Transverse colon (tissue), 4 donors: ENCODE results near the gene PPP1CA. TPM values are rescaled to one million over a fixed set of nuclear protein-coding genes. Genes with fewer than 3 reads are reported as not detected.

Experiments
- DNase-seq: peaks from one replicate; pipeline ENCODE4 v3.0.0-alpha.2; 2019
- H3K27ac ChIP-seq, 4 donors: fragments of 200-600 bp; sonication (generic); 2 replicates each; pipeline ENCODE4 v1.5.1; 2016 to 2018; ENCODE audit warnings: inconsistent platforms in 4 of 4
- H3K27me3 ChIP-seq: fragments of 200-600 bp; sonication (generic); 2 replicates; pipeline ENCODE4 v1.5.1; 2017; ENCODE audit warnings: inconsistent platforms
- H3K36me3 ChIP-seq, 4 donors: fragments of 200-600 bp; sonication (generic); 2 replicates each; pipeline ENCODE4 v1.5.1; 2017 to 2019; ENCODE audit warnings: inconsistent platforms in 4 of 4
- H3K4me1 ChIP-seq, 4 donors: fragments of 200-600 bp; sonication (generic); 2 replicates each; pipeline ENCODE4 v1.5.1; 2017 to 2020; ENCODE audit warnings: inconsistent platforms in 4 of 4
- H3K4me3 ChIP-seq, 4 donors: fragments of 200-600 bp; sonication (generic); 1 replicate in 1 of 4; 2 replicates in 3 of 4; pipeline versions ENCODE4 v1.5.1 to v1.6.1; 2017 to 2019; ENCODE audit warnings: inconsistent platforms in 4 of 4
- H3K9me3 ChIP-seq, 2 donors: fragments of 200-600 bp; sonication (generic); 2 replicates each; pipeline ENCODE4 v1.5.1; 2017 to 2019; ENCODE audit warnings: inconsistent platforms in 2 of 2
- EP300 ChIP-seq: sonication (generic); formaldehyde crosslinking; IDR thresholded peaks from one replicate; pipeline ENCODE4 v1.6.1; 2017; ENCODE audit warnings: antibody characterized with exemption, low read depth
- POLR2A ChIP-seq: fragments of 450-650 bp; IDR thresholded peaks from one replicate; pipeline ENCODE4 v1.6.1; 2016; ENCODE audit warnings: antibody characterized with exemption, mild to moderate bottlenecking, moderate library complexity
- POLR2AphosphoS5 ChIP-seq, 3 donors: sonication (generic); formaldehyde crosslinking; IDR thresholded peaks; one replicate each; pipeline ENCODE4 v1.6.1; 2016; ENCODE audit warnings: antibody characterized with exemption in 3 of 3
- WGBS, 2 donors: methylation state at CpG; one replicate each; pipeline ENCODE4 v1.1.5; 2018; ENCODE audit warnings: low coverage in 1 of 2; 5-methylcytosine and 5-hydroxymethylcytosine counted together
- in situ Hi-C, 4 donors: fragments of 200-750 bp; cut with MboI; loops; one replicate each; pipeline versions ENCODE4 v1.15.0 to v1.15.1; 2017; ENCODE audit warnings: low sequenced_read_pairs in 3 of 4, low pct_ligation_motif_present in 1 of 4, low pct_unique_long_range_greater_than_20kb in 1 of 4
- intact Hi-C: fragments of 100-400 bp; cut with DNase I; formaldehyde crosslinking; loops from one replicate; pipeline ENCODE4 v1.15.1; 2023; ENCODE audit warnings: low total_unique reads
- total RNA-seq, 4 donors: library from RNA; depleted of rRNA; stranded (reverse); fragments of >200 nt; gene quantifications; one replicate each; pipeline ENCODE4 v1.1.0, GENCODE V29; 2016
- TF ChIP-seq, protein P1 (sequence below), 5 experiments: fragments of 200-600 bp in 3 of 5; fragments of 450-650 bp in 2 of 5; sonication (generic) in 3 of 5; IDR thresholded peaks; 1 replicate in 2 of 5; 2 replicates in 3 of 5; pipeline ENCODE4 v1.5.1; 2016 to 2017; ENCODE audit warnings: antibody characterized with exemption in 5 of 5, inconsistent platforms in 3 of 5, mild to moderate bottlenecking in 2 of 5, moderate library complexity in 1 of 5

The PPP1CA gene
- total RNA-seq, 4 donors from 2014 or later = 83.0 to 251 (median 163) TPM

- TF ChIP-seq EP300 (no peak), POLR2A (no peak), POLR2AphosphoS5 (IDR thresholded peaks at IDR 0.05) (no peak)
- TF ChIP-seq, protein P1, sequence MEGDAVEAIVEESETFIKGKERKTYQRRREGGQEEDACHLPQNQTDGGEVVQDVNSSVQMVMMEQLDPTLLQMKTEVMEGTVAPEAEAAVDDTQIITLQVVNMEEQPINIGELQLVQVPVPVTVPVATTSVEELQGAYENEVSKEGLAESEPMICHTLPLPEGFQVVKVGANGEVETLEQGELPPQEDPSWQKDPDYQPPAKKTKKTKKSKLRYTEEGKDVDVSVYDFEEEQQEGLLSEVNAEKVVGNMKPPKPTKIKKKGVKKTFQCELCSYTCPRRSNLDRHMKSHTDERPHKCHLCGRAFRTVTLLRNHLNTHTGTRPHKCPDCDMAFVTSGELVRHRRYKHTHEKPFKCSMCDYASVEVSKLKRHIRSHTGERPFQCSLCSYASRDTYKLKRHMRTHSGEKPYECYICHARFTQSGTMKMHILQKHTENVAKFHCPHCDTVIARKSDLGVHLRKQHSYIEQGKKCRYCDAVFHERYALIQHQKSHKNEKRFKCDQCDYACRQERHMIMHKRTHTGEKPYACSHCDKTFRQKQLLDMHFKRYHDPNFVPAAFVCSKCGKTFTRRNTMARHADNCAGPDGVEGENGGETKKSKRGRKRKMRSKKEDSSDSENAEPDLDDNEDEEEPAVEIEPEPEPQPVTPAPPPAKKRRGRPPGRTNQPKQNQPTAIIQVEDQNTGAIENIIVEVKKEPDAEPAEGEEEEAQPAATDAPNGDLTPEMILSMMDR (IDR thresholded peaks at IDR 0.05) = no peak
- Histone ChIP-seq H3K9me3 (no peaks in the 10 kb centered on the region), H3K4me3 (no peak overlapping the region), H3K27me3 (no peaks in the 10 kb centered on the region), H3K36me3 (no peaks in the 10 kb centered on the region), H3K27ac (no peak overlapping the region), H3K4me1 (peaks cover 10 to 26% (median 24%) of the 10 kb centered on the region in 4 donors)
- in situ Hi-C loops = loop anchor here in 1 of 4 donors (25.0 kb wide), 1 partner anchor 116 kb away; the partner anchor contains the start of gene GRK2
- intact Hi-C loops = no loop called here
- no peak for DNase-seq
- 91% methylated on average over 4 of the region's 4 CpGs; no CpG with 5 or more reads in 1 of the 2 donors for WGBS, 2 donors
Observed at GRCh38 chr11:67378544-67378943, 23.1 kb downstream of the PPP1CA start.

GRCh38 chr11:67376873-67377808 lies 24.5 kb downstream of the PPP1CA start:
- DNase-seq = no peak
- WGBS, 2 donors = 92% methylated on average over 5 of the region's 6 CpGs; no CpG with 5 or more reads in 1 of the 2 donors
- Histone ChIP-seq H3K4me3 (no peak overlapping the region), H3K4me1 (peaks cover 7 to 28% (median 22%) of the 10 kb centered on the region in 4 donors), H3K27me3 (no peaks in the 10 kb centered on the region), H3K9me3 (no peaks in the 10 kb centered on the region), H3K27ac (no peak overlapping the region), H3K36me3 (no peaks in the 10 kb centered on the region)
- TF ChIP-seq POLR2AphosphoS5 (IDR thresholded peaks at IDR 0.05) = no peak
- TF ChIP-seq, protein P1 (IDR thresholded peaks at IDR 0.05) = no peak
- TF ChIP-seq POLR2A = no peak
- no peak for TF ChIP-seq EP300
- in situ Hi-C loops (loop anchor here in 1 of 4 donors (25.0 kb wide), 1 partner anchor 115 kb away; the partner anchor contains the start of gene GRK2), intact Hi-C loops (no loop called here)

- Histone ChIP-seq H3K9me3 (no peaks in the 10 kb centered on the region), H3K4me1 (peaks cover 16 to 37% (median 28%) of the 10 kb centered on the region in 4 donors), H3K36me3 (no peaks in the 10 kb centered on the region), H3K4me3 (no peak overlapping the region), H3K27me3 (no peaks in the 10 kb centered on the region), H3K27ac (no peak overlapping the region)
- in situ Hi-C loops = loop anchor here in 1 of 4 donors (25.0 kb wide), 1 partner anchor 114 kb away; the partner anchor contains the start of gene GRK2
- DNase-seq = no peak
- no peak for TF ChIP-seq POLR2AphosphoS5 (IDR thresholded peaks at IDR 0.05)
- no peak for TF ChIP-seq POLR2A
- TF ChIP-seq EP300 = no peak
- TF ChIP-seq, protein P1 (IDR thresholded peaks at IDR 0.05) = no peak
- intact Hi-C loops = no loop called here
- 80 to 83% methylated on average over 2 to 7 of the region's 7 CpGs for WGBS, 2 donors
Observed at GRCh38 chr11:67376063-67376820, 25.4 kb downstream of the PPP1CA start.
